Astrocyte (in vitro differentiated cells and primary cell): ENCODE data around the gene EMD.

Experiments
- CTCF ChIP-seq: IDR thresholded peaks from 2 replicates; pipeline ENCODE4 v1.5.1; 2011; ENCODE audit warnings: low read depth, mild to moderate bottlenecking, inconsistent platforms, low read length, moderate library complexity; ENCODE audit not compliant: insufficient read depth
- EZH2 ChIP-seq: IDR thresholded peaks from 2 replicates; pipeline ENCODE4 v1.6.1; 2012; ENCODE audit warnings: mild to moderate bottlenecking, low read length, inconsistent platforms; ENCODE audit not compliant: insufficient read depth

GRCh38 chrX:154426916-154427770 is 48.0 kb downstream of the EMD start:
- TF ChIP-seq CTCF (no peak), EZH2 (no peak)
